COLO668 (cell line): ENCODE data around the gene PRDM9.
"Not testable (repeated sequence)": the region's sequence is repeated elsewhere in the genome, so short reads cannot be mapped to it uniquely, and the experiment has no call there.

Experiments
- DNase-seq: peaks from one replicate; lab custom pipeline; 2025; ENCODE audit not compliant: unreplicated experiment; lab: John Stamatoyannopoulos, UW

PRDM9 gene

DNA sequence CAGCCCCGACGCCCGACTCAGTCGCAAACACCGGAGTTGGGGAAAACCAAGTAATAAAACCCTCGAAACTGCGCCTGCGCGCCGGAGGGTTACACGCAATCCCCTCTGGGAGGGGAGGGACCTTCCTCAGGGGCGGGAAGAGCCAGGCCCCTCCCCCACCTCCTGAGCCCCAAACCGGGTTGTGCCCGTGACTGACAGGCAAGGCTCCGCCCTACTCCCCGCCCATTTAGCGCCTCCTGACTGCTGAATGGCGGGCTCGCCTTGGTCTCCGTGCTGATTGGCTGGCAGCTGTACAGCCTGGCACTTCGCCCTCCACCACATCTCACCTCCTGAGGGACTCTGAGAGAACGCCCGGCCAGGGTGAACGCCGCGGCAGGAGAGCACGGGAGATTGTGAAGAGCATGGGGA, at the start of gene PRDM9:
TSS of gene PRDM9 (plus strand) at position 332 of the 408 bp plus-strand sequence. CDS start 1,425 bp downstream, outside the sequence.
- no peak for DNase-seq

DNA sequence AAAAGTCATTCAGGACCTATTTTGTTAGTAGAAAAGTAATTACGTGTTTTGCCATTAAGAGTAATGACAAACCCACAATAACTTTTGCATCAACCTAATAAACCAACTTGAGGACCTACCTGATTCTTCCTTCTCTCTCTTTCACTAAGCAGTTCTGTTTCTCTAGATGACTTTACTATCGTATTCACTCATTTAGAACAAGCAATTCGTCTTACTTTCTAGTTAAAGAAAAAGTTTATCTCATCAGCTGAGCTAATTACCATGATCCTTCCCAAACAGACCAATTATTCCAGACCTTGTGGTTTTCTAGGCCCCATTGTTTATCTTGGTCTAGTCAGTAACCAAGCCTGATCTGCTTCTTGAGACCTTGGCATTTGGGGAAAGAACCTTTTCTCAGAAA, 49.6 kb upstream of the PRDM9 start:
- no peak for DNase-seq

DNA sequence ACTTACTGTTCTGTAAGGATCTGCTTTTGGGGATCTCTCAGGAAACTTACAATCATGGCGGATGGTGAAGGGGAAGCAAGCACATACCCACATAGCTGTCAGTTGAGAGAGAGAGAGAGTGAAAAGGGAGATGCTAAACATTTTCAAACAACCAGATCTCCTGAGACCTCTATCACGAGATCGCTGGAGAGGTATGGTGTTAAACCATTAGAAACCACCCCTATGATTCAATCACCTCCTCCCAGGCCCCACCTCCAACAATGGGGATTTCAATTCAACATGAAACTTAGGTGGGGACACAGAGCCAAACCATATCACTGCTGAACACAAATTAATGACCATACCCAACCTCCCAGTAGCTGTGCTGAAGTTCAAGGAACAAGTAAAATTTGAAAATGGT, 48.2 kb upstream of the PRDM9 start:
- no peak for DNase-seq

DNA sequence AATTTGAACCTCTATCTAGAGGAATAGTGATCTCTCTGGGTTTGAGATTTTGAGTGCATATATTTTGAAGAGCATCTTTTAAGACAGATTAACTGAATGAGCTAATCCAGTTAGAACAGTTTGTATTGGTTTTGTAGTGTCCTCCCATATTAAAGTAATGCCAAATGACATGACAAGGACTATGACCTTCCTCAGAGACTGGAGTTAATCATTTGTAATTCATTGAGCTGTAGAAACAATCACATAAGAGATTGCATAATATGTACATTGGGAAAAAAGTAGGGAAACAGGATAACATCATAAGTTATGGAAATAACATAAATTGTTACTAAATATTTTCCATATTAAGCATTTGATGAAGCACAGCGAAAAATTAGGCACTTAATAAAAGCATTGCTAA, 45.8 kb upstream of the PRDM9 start:
- DNase-seq = no peak

DNA sequence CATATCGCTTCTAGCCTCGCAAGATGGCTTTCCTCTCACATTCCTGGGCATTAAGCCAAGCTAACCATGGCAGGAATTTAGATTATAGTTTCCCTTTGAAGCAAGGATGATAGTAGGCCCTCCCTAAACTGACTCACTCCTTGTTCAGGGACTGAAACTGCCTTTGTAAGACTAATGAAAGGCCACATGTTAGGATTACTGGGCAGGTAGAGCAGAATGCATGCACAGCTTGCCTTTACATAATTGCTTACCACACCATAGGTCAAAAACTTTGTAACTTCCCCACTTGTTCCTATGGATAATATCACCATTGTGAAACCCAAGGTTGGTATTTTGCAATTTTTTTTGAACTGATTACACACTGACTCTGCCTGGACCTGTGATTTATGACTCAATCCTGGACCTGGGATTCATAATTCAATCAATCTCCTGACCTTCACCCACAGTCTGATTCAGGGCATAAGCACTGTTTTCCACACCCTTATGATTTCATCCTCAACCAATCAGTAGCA, 41.0 kb upstream of the PRDM9 start:
- DNase-seq = no peak

DNA sequence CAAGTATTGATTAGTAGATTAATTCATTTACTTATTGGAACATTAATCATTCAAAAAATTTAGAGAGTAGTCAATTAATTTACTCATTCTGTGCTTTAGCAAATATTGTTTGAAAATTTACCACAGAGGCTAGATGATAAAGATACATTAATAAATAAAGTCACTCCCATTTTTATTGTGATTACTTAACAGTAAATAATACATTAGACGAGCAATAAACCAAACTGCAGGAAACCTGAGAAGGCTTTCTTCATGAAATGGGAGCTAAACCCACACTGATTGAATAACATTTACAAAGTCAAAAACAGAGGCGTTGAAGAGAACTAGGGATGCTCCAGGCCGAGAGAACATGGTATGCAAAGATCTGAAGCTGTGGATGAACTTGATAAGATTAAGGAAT, 38.8 kb upstream of the PRDM9 start:
- DNase-seq = no peak

DNA sequence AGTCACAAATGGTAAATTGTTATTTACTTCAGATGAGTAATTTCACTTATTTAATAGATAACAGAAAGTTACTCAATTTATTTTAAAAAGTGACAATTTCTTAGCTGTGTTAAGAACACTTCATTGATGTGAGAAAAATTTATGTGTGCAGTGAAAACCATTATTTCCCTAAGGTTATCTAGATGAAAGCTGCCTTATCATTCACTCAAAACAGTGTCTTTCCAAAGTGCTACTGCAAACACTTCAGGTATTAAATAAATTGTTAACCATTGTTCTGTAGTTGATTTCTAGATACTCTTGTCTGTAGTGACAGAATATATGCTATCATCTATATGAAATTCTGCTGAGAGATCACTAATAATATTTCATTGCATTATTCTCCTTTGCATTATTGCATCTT, 33.5 kb upstream of the PRDM9 start:
- no peak for DNase-seq

DNA sequence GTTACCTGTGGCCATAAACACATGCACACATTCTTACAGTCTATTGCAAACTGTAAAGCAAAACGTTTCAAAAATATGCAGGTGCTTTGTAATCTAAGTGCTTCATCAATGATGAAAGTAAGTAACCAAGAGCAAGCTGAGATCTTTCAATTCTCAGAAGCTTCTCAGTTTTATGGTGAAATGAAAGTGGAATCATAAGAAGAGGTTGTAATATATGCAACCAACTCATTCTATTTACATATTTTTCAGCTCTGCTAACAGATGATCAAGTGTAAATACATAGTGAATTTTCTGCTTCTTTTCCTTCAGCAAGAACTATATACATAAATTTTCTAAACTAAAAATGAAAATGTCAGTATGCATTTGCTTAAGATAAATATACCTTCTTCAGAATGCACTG, 33.1 kb upstream of the PRDM9 start:
- DNase-seq = no peak

DNA sequence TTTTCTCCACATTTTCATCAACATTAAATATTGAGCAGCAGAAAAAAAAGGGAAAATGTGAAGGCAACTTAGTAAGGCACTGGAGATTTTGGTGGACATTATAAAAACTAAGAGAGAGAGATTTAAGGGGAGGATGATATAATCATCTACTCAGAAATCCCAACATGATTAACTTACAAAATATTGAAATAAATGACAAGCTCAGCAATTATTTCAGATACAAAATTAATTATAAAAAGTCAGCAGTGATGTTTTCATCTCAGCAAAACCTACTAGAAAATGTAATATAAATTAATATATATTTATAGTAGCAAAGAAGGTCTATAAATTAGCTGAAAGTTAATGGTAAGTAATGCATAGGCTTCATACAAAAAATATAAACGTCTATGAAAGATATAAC, 30.8 kb upstream of the PRDM9 start:
- DNase-seq = no peak

DNA sequence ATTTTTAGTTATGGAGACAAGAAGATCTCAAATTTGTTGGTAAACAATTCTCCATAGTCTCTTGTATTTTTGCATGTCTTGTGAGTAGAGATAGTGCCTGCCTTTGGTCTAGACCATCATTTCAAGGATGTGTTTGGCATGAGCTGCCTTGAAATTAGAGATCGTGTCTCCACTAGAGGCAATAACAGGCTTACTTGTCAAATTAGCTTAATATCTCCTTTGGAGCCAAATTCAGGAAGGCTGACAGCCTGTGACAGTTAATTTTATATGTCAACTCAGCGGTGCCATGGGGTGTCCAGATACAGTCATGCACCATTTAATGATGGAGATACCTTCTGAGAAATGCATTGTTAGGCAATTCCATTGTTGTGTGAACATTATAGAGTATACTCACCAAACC, 24.8 kb upstream of the PRDM9 start:
- DNase-seq = no peak

DNA sequence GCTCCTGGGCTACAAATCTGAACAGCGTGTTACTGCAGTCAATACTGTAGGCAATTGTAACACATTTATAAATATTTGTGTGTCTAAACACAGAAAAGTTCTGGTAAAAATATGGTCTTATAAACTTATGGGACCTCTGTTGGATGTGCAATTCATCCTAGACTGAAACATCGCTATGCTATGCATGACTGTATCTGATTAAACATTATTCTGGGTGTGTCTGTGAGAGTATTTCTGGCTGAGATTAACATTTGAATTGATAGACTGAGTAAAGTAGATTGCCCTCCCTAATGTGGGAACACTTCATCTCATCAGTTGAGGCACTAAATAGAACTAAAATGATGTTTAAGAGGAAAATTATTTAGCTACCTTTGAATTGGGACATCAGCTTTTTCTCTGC, 24.3 kb upstream of the PRDM9 start:
- DNase-seq = no peak

DNA sequence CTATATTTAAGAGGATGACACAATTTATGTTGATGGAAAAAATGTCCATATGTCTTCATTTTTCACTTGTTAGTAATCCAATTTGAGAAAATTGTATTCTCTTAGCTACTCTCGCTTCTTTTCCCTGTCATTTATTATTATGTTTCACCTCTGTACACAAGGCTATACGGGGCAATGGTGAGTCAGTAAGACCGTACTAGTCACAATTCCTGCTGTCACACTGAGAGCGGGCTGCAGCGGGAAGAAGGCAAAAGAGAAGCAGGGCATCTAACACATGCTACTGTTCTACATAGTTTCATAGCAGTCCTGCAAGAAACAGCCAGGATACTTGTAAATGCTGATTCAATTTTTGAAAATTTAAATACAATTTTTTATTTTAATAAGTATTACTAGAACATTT, 23.3 kb upstream of the PRDM9 start:
- no peak for DNase-seq

DNA sequence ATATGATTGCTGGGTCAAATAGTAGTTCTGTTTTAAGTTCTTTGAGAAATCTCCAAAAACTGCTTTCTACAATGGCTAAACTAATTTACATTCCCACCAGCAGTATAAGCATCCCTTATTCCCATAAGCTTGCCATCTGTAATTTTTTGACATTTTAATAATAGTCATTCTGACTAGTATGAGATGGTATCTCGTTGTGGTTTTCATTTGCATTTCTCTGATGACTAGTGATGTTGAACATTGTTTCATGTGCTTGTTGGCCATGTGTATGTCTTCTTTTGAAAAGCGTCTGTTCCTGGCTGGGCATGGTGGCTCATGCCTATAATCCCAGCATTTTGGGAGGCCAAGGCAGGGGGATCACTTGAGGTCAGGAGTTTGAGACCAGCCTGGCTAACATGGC, 21.2 kb upstream of the PRDM9 start:
- DNase-seq = not testable (repeated sequence)

DNA sequence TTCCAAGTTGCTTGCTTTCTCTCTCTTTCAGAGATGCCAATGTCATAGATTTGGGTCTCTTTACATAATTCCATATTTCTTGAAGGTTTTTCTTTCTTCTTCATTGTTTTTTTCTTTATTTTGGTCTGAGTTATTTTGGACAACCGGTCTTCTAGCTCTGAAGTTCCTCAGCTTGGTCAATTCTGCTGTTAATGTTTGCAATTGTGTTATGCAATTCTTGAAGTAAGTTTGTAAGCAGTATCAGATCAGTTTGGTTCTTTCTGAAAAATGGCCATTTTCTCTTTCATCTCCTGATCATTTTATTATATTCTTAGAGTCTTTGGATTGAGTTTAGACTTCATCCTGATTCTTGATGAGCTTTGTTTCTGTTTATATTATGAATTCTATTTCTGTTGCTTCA, 16.4 kb upstream of the PRDM9 start:
- DNase-seq = no peak

DNA sequence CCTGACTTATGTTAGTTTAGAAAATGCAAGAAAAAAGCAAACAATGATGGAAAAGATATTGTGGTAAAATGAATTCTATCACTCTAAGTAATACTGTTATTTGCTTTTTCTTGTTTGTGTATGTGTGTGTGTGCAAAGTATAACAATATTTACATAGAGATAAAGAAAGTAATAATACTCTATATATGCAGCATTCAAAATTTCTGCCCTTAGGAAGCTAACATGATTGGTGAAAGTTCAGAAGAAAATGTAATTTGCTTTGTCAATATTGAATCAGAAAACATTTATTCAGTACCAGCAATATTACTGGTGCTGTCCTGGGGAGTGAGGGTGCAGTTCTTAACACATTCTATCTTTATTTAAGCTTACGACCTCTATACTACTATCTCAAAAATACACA, 12.9 kb upstream of the PRDM9 start:
- DNase-seq = no peak

DNA sequence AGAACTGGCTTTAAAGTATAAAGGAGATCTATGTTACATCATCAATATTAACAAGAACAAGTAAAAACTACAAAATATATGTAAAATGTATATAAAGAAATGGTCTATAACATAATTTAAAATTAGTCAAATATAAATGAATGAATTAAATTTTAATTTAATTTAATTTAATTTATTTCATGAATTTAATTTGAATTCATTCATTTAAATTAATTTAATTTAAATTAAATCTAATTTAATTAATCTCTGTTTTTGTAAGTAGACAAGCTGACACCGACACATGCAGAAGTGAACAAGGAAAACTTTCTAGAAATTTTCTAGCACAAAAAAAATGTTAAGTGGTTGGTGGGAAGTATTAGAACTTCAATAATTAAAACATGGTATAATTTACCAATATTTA, 10.8 kb upstream of the PRDM9 start:
- DNase-seq = no peak

DNA sequence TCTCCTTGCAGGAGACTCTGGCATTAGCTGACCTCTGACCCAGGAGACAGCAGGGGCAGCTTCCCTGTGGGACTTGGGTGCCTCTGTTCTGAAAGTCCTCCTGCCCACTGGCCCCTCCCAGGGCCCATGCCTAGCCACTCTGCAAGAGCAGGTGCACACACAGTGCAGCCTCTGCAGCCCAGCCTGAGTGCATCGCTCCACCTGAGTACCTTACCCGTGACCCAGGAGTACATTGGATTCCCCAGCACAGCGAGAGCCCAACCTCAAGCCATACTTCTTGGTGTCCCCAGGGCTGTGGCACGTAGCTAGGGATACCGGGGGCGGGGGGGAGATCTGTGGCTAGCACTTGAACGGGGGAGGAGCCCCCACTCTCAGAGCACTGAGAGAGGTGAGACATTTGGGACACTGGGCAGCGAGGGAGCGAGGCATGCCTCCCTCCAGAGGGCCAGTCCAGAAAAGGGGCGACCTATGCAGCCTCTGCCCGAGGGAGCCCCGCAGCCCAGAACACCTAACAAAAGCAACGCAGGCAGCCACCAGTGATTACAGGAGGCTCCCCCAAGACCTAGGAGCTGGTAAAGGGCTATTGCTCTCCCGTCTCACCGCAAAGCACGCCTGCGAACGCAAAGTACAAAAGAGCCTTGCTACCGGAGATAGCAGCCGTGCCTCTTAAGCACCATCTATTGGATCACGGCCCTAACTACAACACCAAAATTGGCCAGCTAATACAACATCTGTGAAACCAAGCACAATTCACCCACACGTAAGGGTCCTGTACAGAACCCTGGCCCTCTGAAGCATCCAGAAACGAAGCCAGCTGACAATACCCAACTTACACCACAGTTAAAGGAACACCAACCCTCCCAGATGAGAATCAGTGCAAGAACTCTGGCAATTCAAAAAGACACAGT, 826 bp upstream of the PRDM9 start:
- no peak for DNase-seq

DNA sequence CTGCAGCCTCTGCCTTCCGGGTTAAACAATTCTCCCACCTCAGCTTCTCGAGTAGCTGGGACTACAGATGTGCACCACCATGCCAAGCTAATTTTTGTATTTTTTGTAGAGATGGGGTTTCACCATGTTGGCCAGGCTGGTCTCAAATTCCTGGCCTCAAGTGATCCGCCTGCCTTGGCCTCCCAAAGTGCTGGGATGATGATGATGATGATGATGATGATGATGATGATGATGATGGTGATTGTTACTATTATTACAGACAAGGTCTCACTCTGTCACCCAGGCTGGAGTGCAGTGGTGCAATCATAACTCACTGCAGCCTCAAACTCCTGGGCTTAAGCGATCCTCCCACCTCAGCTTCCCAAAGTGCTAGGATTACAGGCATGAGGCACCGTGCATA, 3.0 kb downstream of the PRDM9 start:
- not testable (repeated sequence) for DNase-seq

DNA sequence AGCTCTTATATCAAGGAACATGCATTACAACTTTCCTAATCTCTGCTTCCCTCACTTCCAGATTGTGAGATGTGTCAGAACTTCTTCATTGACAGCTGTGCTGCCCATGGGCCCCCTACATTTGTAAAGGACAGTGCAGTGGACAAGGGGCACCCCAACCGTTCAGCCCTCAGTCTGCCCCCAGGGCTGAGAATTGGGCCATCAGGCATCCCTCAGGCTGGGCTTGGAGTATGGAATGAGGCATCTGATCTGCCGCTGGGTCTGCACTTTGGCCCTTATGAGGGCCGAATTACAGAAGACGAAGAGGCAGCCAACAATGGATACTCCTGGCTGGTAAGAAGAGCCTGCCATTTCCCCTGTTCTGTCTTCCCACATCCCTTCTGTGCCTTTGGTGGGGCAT, 15.1 kb downstream of the PRDM9 start:
- no peak for DNase-seq

DNA sequence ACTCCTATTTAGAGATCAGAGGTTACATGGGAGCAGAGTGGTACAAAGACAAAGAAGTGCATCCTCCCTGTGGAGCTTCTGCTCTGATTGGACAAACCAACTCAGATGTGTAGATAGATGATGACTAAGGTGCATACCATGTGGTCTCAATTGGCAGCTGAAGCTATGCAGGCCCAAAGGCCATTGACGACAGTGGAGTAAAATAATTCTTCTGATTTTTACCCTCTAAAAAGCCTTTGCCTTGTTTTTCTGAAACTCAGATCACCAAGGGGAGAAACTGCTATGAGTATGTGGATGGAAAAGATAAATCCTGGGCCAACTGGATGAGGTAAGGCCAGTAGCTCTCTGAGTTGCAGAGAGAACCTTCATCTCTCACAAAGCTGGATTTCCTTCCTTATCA, 15.6 kb downstream of the PRDM9 start:
- no peak for DNase-seq

DNA sequence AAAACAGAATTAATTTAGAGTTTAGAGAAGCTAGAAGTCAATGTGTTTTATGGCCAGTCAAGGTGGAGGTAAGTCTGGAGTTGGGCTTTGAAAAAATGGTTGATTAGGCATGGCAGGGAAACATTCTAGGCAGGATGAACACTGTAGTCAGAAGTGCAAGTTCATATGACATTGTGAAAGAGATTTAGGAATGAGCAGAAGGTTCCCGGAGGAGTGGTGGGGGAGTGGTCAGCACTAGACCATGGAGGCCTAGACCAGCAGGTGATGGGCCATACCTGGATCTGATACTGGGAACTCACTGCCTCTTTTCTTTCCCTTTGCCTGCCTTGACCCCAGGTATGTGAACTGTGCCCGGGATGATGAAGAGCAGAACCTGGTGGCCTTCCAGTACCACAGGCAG, 16.6 kb downstream of the PRDM9 start:
- DNase-seq = no peak

DNA sequence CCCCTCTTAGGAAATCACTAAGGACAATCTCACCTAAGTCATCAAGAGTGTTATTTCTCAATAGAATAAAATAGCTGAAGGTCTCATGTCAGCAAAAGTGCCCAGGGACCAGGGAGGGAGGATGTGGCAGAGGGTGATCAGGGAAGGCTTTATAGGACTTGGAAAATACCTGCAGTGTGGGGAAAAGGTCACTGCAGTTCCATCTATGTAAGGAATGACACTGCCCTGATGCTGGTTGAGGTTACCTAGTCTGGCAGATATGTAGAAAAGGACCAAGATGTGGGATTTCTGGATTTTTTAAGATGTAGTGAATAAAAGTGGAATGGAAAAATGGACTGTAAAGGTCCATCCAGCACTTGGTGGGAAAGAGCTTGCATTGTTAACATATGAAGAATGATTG, 18.3 kb downstream of the PRDM9 start:
- DNase-seq = no peak

DNA sequence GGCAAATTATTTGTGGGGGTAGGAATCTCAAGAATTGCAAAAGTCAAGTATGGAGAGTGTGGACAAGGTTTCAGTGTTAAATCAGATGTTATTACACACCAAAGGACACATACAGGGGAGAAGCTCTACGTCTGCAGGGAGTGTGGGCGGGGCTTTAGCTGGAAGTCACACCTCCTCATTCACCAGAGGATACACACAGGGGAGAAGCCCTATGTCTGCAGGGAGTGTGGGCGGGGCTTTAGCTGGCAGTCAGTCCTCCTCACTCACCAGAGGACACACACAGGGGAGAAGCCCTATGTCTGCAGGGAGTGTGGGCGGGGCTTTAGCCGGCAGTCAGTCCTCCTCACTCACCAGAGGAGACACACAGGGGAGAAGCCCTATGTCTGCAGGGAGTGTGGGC, 19.2 kb downstream of the PRDM9 start:
- DNase-seq = not testable (repeated sequence)
